ENCODE results near the gene SLC26A5. TPM values are rescaled to one million over a fixed set of nuclear protein-coding genes. Genes with fewer than 3 reads are reported as not detected.

Gene SLC26A5
- total and polyA plus RNA-seq, 10 of the 15 experiments (the other 5 are each of a cell fraction or from before 2014, with no cell fraction given) = 0.03 TPM; not detected in 9

- no peak for TF ChIP-seq EP300 (IDR thresholded peaks at IDR 0.05; ENCODE audit: borderline replicate concordance in 1 of 2, control insufficient read depth in 1 of 2, low read depth in 2 of 2, low read length in 2 of 2)
- TF ChIP-seq KLF5 (IDR thresholded peaks at IDR 0.05; ENCODE audit: partially characterized antibody) = no peak
- no peak for TF ChIP-seq HSF1 (IDR thresholded peaks at IDR 0.05; ENCODE audit: low read depth, low read length)
- no peak for TF ChIP-seq NR2C1 (IDR thresholded peaks at IDR 0.05)
- no peak for TF ChIP-seq IKZF1 (conservative IDR thresholded peaks at IDR 0.05)
These were observed 65.4 kb downstream of the SLC26A5 start (continued) for GRCh38 chr7:103380395-103381191.

- RAD21 ChIA-PET (ENCODE audit: unreplicated experiment) = no interaction called here
- H4K20me1 ChIP-seq (ENCODE audit: control insufficient read depth, insufficient read depth) = no peaks in the 10 kb centered on the region
- TF ChIP-seq POLR2A (IDR thresholded peaks at IDR 0.05; ENCODE audit: low read depth, low read length) (no peak), MAX (IDR thresholded peaks at IDR 0.05; ENCODE audit: low read depth, low read length) (no peak), PML (IDR thresholded peaks at IDR 0.05; ENCODE audit: low read length) (no peak), PAX5 (IDR thresholded peaks at IDR 0.05; ENCODE audit: borderline replicate concordance, low read depth, low read length) (no peak), BRCA1 (IDR thresholded peaks at IDR 0.05; ENCODE audit: low read depth, low read length) (no peak), ZNF274 (IDR thresholded peaks at IDR 0.05; ENCODE audit: insufficient read depth, insufficient read length) (no peak)
- H3K9me3 ChIP-seq (replicated peaks; ENCODE audit: control insufficient read depth, insufficient read depth, low read length) = no peaks in the 10 kb centered on the region
- intact Hi-C loops (cut with micrococcal nuclease; ENCODE audit: unreplicated experiment) (no loop called here), in situ Hi-C loops (cut with MboI) (no loop called here)
- POLR2A ChIA-PET = no interaction called here
- no peak for DNase-seq (ENCODE audit: low read depth, low spot score)
- H3K36me3 ChIP-seq (ENCODE audit: control insufficient read depth in 2 of 2, insufficient read depth in 2 of 2, low read length in 1 of 2) = no peaks in the 10 kb centered on the region
- H3K9ac ChIP-seq (ENCODE audit: control insufficient read depth, insufficient read depth, low read length) = no peak overlapping the region
- no peak for ATAC-seq
- no peak overlapping the region for H3K4me2 ChIP-seq (ENCODE audit: control insufficient read depth, insufficient read depth)
- no peak overlapping the region for H2AFZ ChIP-seq (ENCODE audit: control insufficient read depth, low read depth, low read length)
- H3K27me3 ChIP-seq (replicated peaks in 1 of 2; ENCODE audit: control insufficient read depth in 2 of 2, insufficient read depth in 2 of 2, low read length in 1 of 2) = no peaks in the 10 kb centered on the region; a peak in 1 of 4 replicates
- H3K4me3 ChIP-seq = no peak overlapping the region
- CTCF ChIA-PET = interaction anchor here (2.0 kb wide), 1 partner anchor 26 kb away, joined by 6 read pairs; no protein-coding TSS in a partner anchor
- SMC1A ChIA-PET (ENCODE audit: uncharacterized antibody, unreplicated experiment) = interaction anchor here (0.7 to 1.5 kb wide), 3 partner anchors 14 to 29 kb away, joined by 3 read pairs; no protein-coding TSS in a partner anchor
- H3K79me2 ChIP-seq (ENCODE audit: control insufficient read depth, insufficient read depth, low read length) = no peaks in the 10 kb centered on the region
- WGBS (ENCODE audit: insufficient coverage, insufficient replicate concordance, low lambda C conversion rate, missing lambda C conversion rate) = 26% methylated on average over 3 of the region's 3 CpGs
- no peaks in the 10 kb centered on the region for H3K4me1 ChIP-seq (ENCODE audit: control insufficient read depth, insufficient read depth, low read length)
- BruUV-seq (replicated peaks) = no TSS peak
- no peak overlapping the region for H3K27ac ChIP-seq (ENCODE audit: control insufficient read depth, insufficient read depth)
- no peak for FAIRE-seq
These were observed 66.6 kb downstream of the SLC26A5 start for GRCh38 chr7:103379270-103379975.

Measured in GM12878 (cell line).